ENCODE measurements around the gene ZEB1. TPM values are rescaled to one million over a fixed set of nuclear protein-coding genes. Genes with fewer than 3 reads are reported as not detected.
"Not testable (repeated sequence)": the region's sequence is repeated elsewhere in the genome, so short reads cannot be mapped to it uniquely, and the experiment has no call there.

ZEB1 gene
- total RNA-seq, 1 experiment from 2014 or later: 0.39 TPM

GRCh38 chr10:31359979-31360378 is 41.0 kb downstream of the ZEB1 start:
- Histone ChIP-seq H3K79me2 (ENCODE audit: insufficient read depth, low read length) (no peaks in the 10 kb centered on the region), H3K9ac (ENCODE audit: extremely low read depth, insufficient read length, low read length) (no peak overlapping the region), H3K4ac (ENCODE audit: low read depth, low read length) (no peak overlapping the region), H4K5ac (ENCODE audit: insufficient read length, low read depth, low read length) (no peak overlapping the region), H3K27ac (ENCODE audit: insufficient read length, low read depth, low read length) (no peak overlapping the region), H3K23me2 (ENCODE audit: insufficient read length, low read depth, low read length, poor library complexity, severe bottlenecking) (no peaks in the 10 kb centered on the region), H3K18ac (ENCODE audit: insufficient read length, low read depth, low read length) (no peak overlapping the region), H2BK120ac (ENCODE audit: low read depth, low read length, poor library complexity, severe bottlenecking) (no peak overlapping the region), H2BK12ac (ENCODE audit: insufficient read length, low read depth, low read length) (no peak overlapping the region), H4K8ac (replicated peaks; ENCODE audit: insufficient read length, low read depth, low read length) (no peak overlapping the region), H4K20me1 (ENCODE audit: control insufficient read depth, insufficient read depth, insufficient read length) (no peaks in the 10 kb centered on the region), H3K27me3 (ENCODE audit: insufficient read depth, low read length) (no peaks in the 10 kb centered on the region), H3K23ac (ENCODE audit: insufficient read length, low read depth, low read length) (no peak overlapping the region), H3K4me2 (ENCODE audit: insufficient read depth, insufficient read length, low read length) (no peak overlapping the region), H3K4me1 (ENCODE audit: insufficient read depth, low read length) (no peaks in the 10 kb centered on the region), H3K79me1 (ENCODE audit: insufficient read depth, low read depth, low read length, poor library complexity, severe bottlenecking) (no peaks in the 10 kb centered on the region), H2BK15ac (ENCODE audit: low read depth, low read length) (no peak overlapping the region), H3T11ph (ENCODE audit: low read length) (no peak overlapping the region), H3K9me3 (ENCODE audit: control insufficient read depth, low read depth, low read length) (no peaks in the 10 kb centered on the region), H3K14ac (ENCODE audit: insufficient read depth, low read length) (no peak overlapping the region), H2AK5ac (ENCODE audit: insufficient read length, low read length) (no peak overlapping the region), H2BK20ac (ENCODE audit: low read depth, low read length, poor library complexity, severe bottlenecking) (no peak overlapping the region), H4K91ac (ENCODE audit: insufficient read length, low read depth, low read length) (no peak overlapping the region), H2BK5ac (ENCODE audit: insufficient read length, low read length) (no peak overlapping the region), H2AFZ (ENCODE audit: low read length) (no peak overlapping the region), H3K56ac (ENCODE audit: insufficient read length, low read depth, low read length) (no peak overlapping the region)
- no peak overlapping the region for H3K4me3 Mint-ChIP-seq
- peaks cover 6 to 15% (median 10%) of the 10 kb centered on the region in 3 experiments; a peak in 6 of 7 replicates for H3K36me3 Mint-ChIP-seq (ENCODE audit: insufficient read depth in 1 of 3, low read depth in 3 of 3)
- TF ChIP-seq CTCF (conservative IDR thresholded peaks at IDR 0.05): no peak
- H3K27me3 Mint-ChIP-seq (ENCODE audit: low read depth): peaks cover 4% of the 10 kb centered on the region; the same call in 1 of the 2 replicates
- no CpG with 5 or more reads among the region's 1 CpG for WGBS (ENCODE audit: extremely low coverage, insufficient read length, low lambda C conversion rate)
- no peak for DNase-seq
- peaks cover 17 to 23% of the 10 kb centered on the region in 2 experiments for H3K9me3 Mint-ChIP-seq
- H3K27ac Mint-ChIP-seq: no peak overlapping the region
- H3K4me1 Mint-ChIP-seq: no peaks in the 10 kb centered on the region

GRCh38 chr10:31361475-31361874 is 42.5 kb downstream of the ZEB1 start:
- peaks cover 17 to 23% of the 10 kb centered on the region in 2 experiments for H3K9me3 Mint-ChIP-seq
- H3K27ac ChIP-seq (ENCODE audit: insufficient read length, low read depth, low read length): not testable (repeated sequence)
- no CpG with 5 or more reads among the region's 15 CpGs for WGBS (ENCODE audit: extremely low coverage, insufficient read length, low lambda C conversion rate)

More at GRCh38 chr10:31361475-31361874, 42.5 kb downstream of the ZEB1 start:
- H2AK5ac ChIP-seq (ENCODE audit: insufficient read length, low read length); H4K91ac ChIP-seq (ENCODE audit: insufficient read length, low read depth, low read length); H3K4me2 ChIP-seq (ENCODE audit: insufficient read depth, insufficient read length, low read length); H2BK120ac ChIP-seq (ENCODE audit: low read depth, low read length, poor library complexity, severe bottlenecking); H3K4me3 Mint-ChIP-seq; H3T11ph ChIP-seq (ENCODE audit: low read length); H2BK15ac ChIP-seq (ENCODE audit: low read depth, low read length); H4K20me1 ChIP-seq (ENCODE audit: control insufficient read depth, insufficient read depth, insufficient read length); H3K4me1 ChIP-seq (ENCODE audit: insufficient read depth, low read length); H3K18ac ChIP-seq (ENCODE audit: insufficient read length, low read depth, low read length); H2BK20ac ChIP-seq (ENCODE audit: low read depth, low read length, poor library complexity, severe bottlenecking); H2AFZ ChIP-seq (ENCODE audit: low read length); H4K5ac ChIP-seq (ENCODE audit: insufficient read length, low read depth, low read length); H3K9me3 ChIP-seq (ENCODE audit: control insufficient read depth, low read depth, low read length); H2BK12ac ChIP-seq (ENCODE audit: insufficient read length, low read depth, low read length); H3K23me2 ChIP-seq (ENCODE audit: insufficient read length, low read depth, low read length, poor library complexity, severe bottlenecking); DNase-seq; H3K4ac ChIP-seq (ENCODE audit: low read depth, low read length); H2BK5ac ChIP-seq (ENCODE audit: insufficient read length, low read length); H3K9ac ChIP-seq (ENCODE audit: extremely low read depth, insufficient read length, low read length); H3K27me3 ChIP-seq (ENCODE audit: insufficient read depth, low read length); H3K79me2 ChIP-seq (ENCODE audit: insufficient read depth, low read length); H3K27ac Mint-ChIP-seq; H3K23ac ChIP-seq (ENCODE audit: insufficient read length, low read depth, low read length); H3K4me1 Mint-ChIP-seq; H4K8ac ChIP-seq (replicated peaks; ENCODE audit: insufficient read length, low read depth, low read length); H3K56ac ChIP-seq (ENCODE audit: insufficient read length, low read depth, low read length); H3K79me1 ChIP-seq (ENCODE audit: insufficient read depth, low read depth, low read length, poor library complexity, severe bottlenecking); H3K14ac ChIP-seq (ENCODE audit: insufficient read depth, low read length); H3K27me3 Mint-ChIP-seq (ENCODE audit: low read depth): not testable (repeated sequence)
- H3K36me3 Mint-ChIP-seq (ENCODE audit: insufficient read depth in 1 of 3, low read depth in 3 of 3): peaks cover 6 to 15% (median 10%) of the 10 kb centered on the region in 3 experiments; a peak in 6 of 7 replicates
